Loucy (cell line): ENCODE data around the gene PFKL.

ENCODE experiments used
- H2AFZ ChIP-seq: fragments of 200-600 bp; sonication (generic); 2 replicates; pipeline ENCODE4 v1.6.0; 2016; ENCODE audit warnings: antibody characterized with exemption, mild to moderate bottlenecking, low read length, moderate library complexity
- H3F3A ChIP-seq: fragments of 200-600 bp; 2 replicates; pipeline ENCODE4 v1.6.0; 2016; ENCODE audit warnings: antibody characterized with exemption, low read depth, mild to moderate bottlenecking
- H3K27me3 ChIP-seq: fragments of 200-600 bp; sonication (generic); 2 replicates; pipeline ENCODE4 v1.6.1; 2014; ENCODE audit warnings: low read length, mild to moderate bottlenecking; ENCODE audit not compliant: insufficient read depth, poor library complexity, severe bottlenecking
- H3K36me3 ChIP-seq: fragments of 200-600 bp; sonication (generic); 2 replicates; pipeline ENCODE4 v1.6.1; 2016; ENCODE audit warnings: low read length; ENCODE audit not compliant: insufficient read depth
- H3K4me1 ChIP-seq: fragments of 200-600 bp; sonication (generic); 2 replicates; pipeline ENCODE4 v1.5.1; 2014; ENCODE audit warnings: low read length, mild to moderate bottlenecking; ENCODE audit not compliant: insufficient read depth, poor library complexity, severe bottlenecking
- H3K4me2 ChIP-seq: fragments of 200-600 bp; sonication (generic); 2 replicates; pipeline ENCODE4 v1.6.0; 2014; ENCODE audit warnings: antibody characterized with exemption, low read length, low read depth, mild to moderate bottlenecking; ENCODE audit not compliant: poor library complexity, severe bottlenecking
- H3K4me3 ChIP-seq: fragments of 200-600 bp; sonication (generic); 2 replicates; pipeline ENCODE4 v1.5.1; 2014; ENCODE audit warnings: low read length, mild to moderate bottlenecking, mixed read lengths; ENCODE audit not compliant: poor library complexity, severe bottlenecking
- H3K79me2 ChIP-seq: fragments of 200-600 bp; sonication (generic); 2 replicates; pipeline ENCODE4 v1.6.1; 2014; ENCODE audit warnings: low read length; ENCODE audit not compliant: insufficient read depth
- H3K9ac ChIP-seq: fragments of 200-600 bp; sonication (generic); 2 replicates; pipeline ENCODE4 v1.6.0; 2014; ENCODE audit warnings: mild to moderate bottlenecking, low read depth, low read length, moderate library complexity; ENCODE audit not compliant: poor library complexity, severe bottlenecking
- H3K9me2 ChIP-seq: fragments of 200-600 bp; sonication (generic); replicated peaks from 2 replicates; pipeline ENCODE4 v1.6.1; 2016; ENCODE audit warnings: low read depth, low read length, mixed read lengths
- H3K9me3 ChIP-seq: fragments of 200-600 bp; sonication (generic); 2 replicates; pipeline ENCODE4 v1.6.1; 2014; ENCODE audit warnings: mild to moderate bottlenecking, antibody characterized with exemption, low read length, low read depth; ENCODE audit not compliant: insufficient read depth
- H4K20me1 ChIP-seq: fragments of 200-600 bp; sonication (generic); 2 replicates; pipeline ENCODE4 v1.6.0; 2014; ENCODE audit warnings: antibody characterized with exemption, low read length, mild to moderate bottlenecking; ENCODE audit not compliant: insufficient read depth, poor library complexity, severe bottlenecking
- EZH2phosphoT487 ChIP-seq: fragments of 200-600 bp; IDR thresholded peaks from 2 replicates; pipeline ENCODE4 v1.6.1; 2018; ENCODE audit warnings: antibody characterized with exemption, mild to moderate bottlenecking, moderate library complexity, borderline replicate concordance
- TF ChIP-seq, protein P1 (sequence below): fragments of 200-600 bp; sonication (generic); conservative IDR thresholded peaks from 2 replicates; pipeline ENCODE4 v1.5.1; 2014; ENCODE audit warnings: mild to moderate bottlenecking, antibody characterized with exemption, low read length

The PFKL gene

DNA sequence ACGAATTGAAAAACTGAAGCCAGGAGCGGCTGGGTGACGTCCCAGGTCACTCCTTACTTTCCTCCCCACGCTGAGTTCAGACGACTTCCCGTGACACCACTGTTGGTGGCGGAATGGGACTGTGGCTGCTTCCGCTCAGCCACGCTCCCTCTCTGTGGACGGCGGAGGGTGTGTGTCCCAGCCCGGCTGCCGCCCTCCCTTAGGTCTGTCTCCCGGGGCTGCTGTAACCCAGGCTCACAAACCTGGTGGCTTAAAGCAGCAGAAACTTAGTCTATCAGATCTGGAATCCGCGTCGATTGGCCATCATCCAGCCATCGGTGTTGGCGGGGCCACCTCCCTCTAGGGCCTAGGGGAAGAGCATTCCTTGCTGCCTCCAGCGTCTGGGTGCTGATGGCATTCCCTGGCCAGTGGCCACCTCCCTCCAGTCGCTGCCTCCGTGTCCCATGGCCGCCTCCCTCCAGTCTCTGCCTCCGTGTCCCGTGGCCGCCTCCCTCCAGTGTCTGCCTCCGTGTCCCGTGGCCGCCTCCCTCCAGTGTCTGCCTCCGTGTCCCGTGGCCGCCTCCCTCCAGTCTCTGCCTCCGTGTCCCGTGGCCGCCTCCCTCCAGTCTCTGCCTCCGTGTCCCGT is 71.0 kb downstream of the PFKL start:
- Histone ChIP-seq H3K27me3 (no peaks in the 10 kb centered on the region), H3K4me2 (no peak overlapping the region), H3K79me2 (no peaks in the 10 kb centered on the region), H3K9me3 (peaks cover 6% of the 10 kb centered on the region; the same call in 1 of the 2 replicates), H3F3A (no peaks in the 10 kb centered on the region), H3K9me2 (no peaks in the 10 kb centered on the region), H3K4me3 (no peak overlapping the region), H3K36me3 (no peaks in the 10 kb centered on the region), H4K20me1 (no peaks in the 10 kb centered on the region), H3K9ac (no peak overlapping the region), H3K4me1 (no peaks in the 10 kb centered on the region), H2AFZ (no peak overlapping the region)
- TF ChIP-seq EZH2phosphoT487 = no peak
- TF ChIP-seq, protein P1, sequence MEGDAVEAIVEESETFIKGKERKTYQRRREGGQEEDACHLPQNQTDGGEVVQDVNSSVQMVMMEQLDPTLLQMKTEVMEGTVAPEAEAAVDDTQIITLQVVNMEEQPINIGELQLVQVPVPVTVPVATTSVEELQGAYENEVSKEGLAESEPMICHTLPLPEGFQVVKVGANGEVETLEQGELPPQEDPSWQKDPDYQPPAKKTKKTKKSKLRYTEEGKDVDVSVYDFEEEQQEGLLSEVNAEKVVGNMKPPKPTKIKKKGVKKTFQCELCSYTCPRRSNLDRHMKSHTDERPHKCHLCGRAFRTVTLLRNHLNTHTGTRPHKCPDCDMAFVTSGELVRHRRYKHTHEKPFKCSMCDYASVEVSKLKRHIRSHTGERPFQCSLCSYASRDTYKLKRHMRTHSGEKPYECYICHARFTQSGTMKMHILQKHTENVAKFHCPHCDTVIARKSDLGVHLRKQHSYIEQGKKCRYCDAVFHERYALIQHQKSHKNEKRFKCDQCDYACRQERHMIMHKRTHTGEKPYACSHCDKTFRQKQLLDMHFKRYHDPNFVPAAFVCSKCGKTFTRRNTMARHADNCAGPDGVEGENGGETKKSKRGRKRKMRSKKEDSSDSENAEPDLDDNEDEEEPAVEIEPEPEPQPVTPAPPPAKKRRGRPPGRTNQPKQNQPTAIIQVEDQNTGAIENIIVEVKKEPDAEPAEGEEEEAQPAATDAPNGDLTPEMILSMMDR = no peak

DNA sequence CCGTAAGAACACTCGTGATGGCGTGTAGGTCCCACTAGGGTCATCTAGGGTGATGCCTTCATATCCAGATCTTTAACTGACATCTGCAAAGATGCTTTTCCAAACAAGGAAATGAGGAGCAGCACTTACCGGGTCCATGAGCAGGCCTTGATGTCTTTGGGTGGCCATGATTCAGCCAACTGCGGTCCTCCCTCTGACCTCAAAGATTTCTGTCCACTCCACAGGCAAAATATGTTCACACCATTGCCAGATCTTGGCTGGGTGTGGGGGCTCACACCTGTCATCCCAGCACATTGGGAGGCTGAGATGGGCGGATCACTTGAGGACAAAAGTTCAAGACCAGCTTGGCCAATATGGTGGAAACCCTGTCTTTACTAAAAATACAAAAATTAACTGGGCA is 71.7 kb downstream of the PFKL start:
- Histone ChIP-seq H3K36me3 (no peaks in the 10 kb centered on the region), H3K9me3 (peaks cover 9% of the 10 kb centered on the region; the same call in 1 of the 2 replicates), H3K4me2 (no peak overlapping the region), H3K4me1 (no peaks in the 10 kb centered on the region), H4K20me1 (no peaks in the 10 kb centered on the region), H3K9ac (no peak overlapping the region), H3K9me2 (no peaks in the 10 kb centered on the region), H3K27me3 (no peaks in the 10 kb centered on the region), H3K4me3 (no peak overlapping the region), H2AFZ (no peak overlapping the region), H3F3A (no peaks in the 10 kb centered on the region), H3K79me2 (no peaks in the 10 kb centered on the region)
- no peak for TF ChIP-seq EZH2phosphoT487
- TF ChIP-seq, protein P1 = no peak

DNA sequence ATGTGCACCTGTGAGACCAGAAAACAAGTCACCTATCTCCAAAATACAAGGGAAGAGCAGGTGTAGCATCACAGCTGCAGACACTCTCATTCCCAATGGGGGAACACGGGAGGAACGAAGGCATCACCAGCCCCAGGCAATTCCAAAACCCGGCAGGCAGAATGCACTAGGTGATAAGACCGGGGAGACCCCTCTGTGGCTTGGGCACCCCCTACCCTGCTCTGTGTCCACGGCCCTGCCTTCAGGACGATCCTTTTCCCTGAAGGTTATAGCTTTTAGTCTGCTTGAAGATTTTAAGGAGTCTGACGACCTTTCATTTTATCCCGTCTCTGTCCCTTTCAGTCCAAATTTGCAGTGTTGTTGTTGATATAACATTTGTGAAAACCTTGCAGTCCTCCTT is 72.8 kb downstream of the PFKL start:
- Histone ChIP-seq H3K9me2 (no peaks in the 10 kb centered on the region), H2AFZ (no peak overlapping the region), H3K79me2 (no peaks in the 10 kb centered on the region), H3K9ac (no peak overlapping the region), H3K4me3 (no peak overlapping the region), H3K4me2 (no peak overlapping the region), H3K27me3 (no peaks in the 10 kb centered on the region), H3F3A (no peaks in the 10 kb centered on the region), H3K9me3 (peaks cover 14% of the 10 kb centered on the region; the same call in 1 of the 2 replicates), H3K36me3 (no peaks in the 10 kb centered on the region), H4K20me1 (no peaks in the 10 kb centered on the region), H3K4me1 (no peaks in the 10 kb centered on the region)
- TF ChIP-seq, protein P1 = no peak
